Common myeloid progenitor, CD34-positive (primary cell): Measurements from ENCODE around the gene TRERF1.

Experiments used
- CTCF ChIA-PET: fragments of 350-600 bp; sonication (Branson Sonifier 250); formaldehyde crosslinking; loops from one replicate; lab custom pipeline; 2021; ENCODE audit warnings: antibody characterized with exemption; lab: Charles Lee
- POLR2A ChIA-PET: fragments of 350-600 bp; sonication (Branson Sonifier 250); formaldehyde crosslinking; loops from one replicate; lab custom pipeline; 2021; ENCODE audit warnings: antibody characterized with exemption; lab: Charles Lee
- DNase-seq, 3 donors: peaks; one replicate each; pipeline versions ENCODE4 v3.0.0 to v3.0.0-alpha.2; 2013
- H3K27ac ChIP-seq, 2 experiments: 1 replicate in 1 of 2; 2 replicates in 1 of 2; pipeline ENCODE4 v1.7.0; 2013; ENCODE audit warnings: inconsistent platforms in 2 of 2, low read length in 2 of 2, mild to moderate bottlenecking in 2 of 2, low read depth in 1 of 2, moderate library complexity in 1 of 2; ENCODE audit not compliant: severe bottlenecking in 2 of 2, insufficient read depth in 1 of 2, poor library complexity in 1 of 2
- H3K27me3 ChIP-seq, 5 experiments: replicated peaks in 2 of 5; 1 replicate in 3 of 5; 2 replicates in 2 of 5; pipeline versions ENCODE4 v1.6.1 to v1.7.0; 2013; ENCODE audit warnings: low read length in 4 of 5, mild to moderate bottlenecking in 2 of 5, moderate library complexity in 2 of 5, inconsistent platforms in 1 of 5; ENCODE audit not compliant: insufficient read depth in 5 of 5, control insufficient read depth in 4 of 5
- H3K36me3 ChIP-seq, 4 experiments: 1 replicate in 2 of 4; 2 replicates in 2 of 4; pipeline versions ENCODE4 v1.6.1 to v1.7.0; 2013; ENCODE audit warnings: low read length in 3 of 4, control low read depth in 1 of 4, mild to moderate bottlenecking in 1 of 4; ENCODE audit not compliant: control insufficient read depth in 4 of 4, insufficient read depth in 4 of 4
- H3K4me1 ChIP-seq, 4 experiments: 1 replicate in 3 of 4; 2 replicates in 1 of 4; pipeline versions ENCODE4 v1.6.1 to v1.7.1; 2013; ENCODE audit warnings: low read length in 3 of 4, mild to moderate bottlenecking in 3 of 4, control low read depth in 1 of 4, inconsistent platforms in 1 of 4, moderate library complexity in 1 of 4; ENCODE audit not compliant: control insufficient read depth in 4 of 4, insufficient read depth in 4 of 4; ENCODE audit errors: control extremely low read depth in 1 of 4
- H3K4me3 ChIP-seq, 7 experiments: 1 replicate in 4 of 7; 2 replicates in 3 of 7; pipeline versions ENCODE4 v1.5.1 to v1.7.0; 2013; ENCODE audit warnings: mild to moderate bottlenecking in 7 of 7, low read length in 6 of 7, moderate library complexity in 6 of 7, inconsistent platforms in 2 of 7, low read depth in 2 of 7, control low read depth in 1 of 7; ENCODE audit not compliant: insufficient read depth in 4 of 7, control insufficient read depth in 1 of 7; ENCODE audit errors: extremely low read depth in 1 of 7
- H3K9me3 ChIP-seq, 5 experiments: 1 replicate in 4 of 5; 2 replicates in 1 of 5; pipeline versions ENCODE4 v1.6.1 to v1.7.1; 2013; ENCODE audit warnings: low read length in 4 of 5, mild to moderate bottlenecking in 2 of 5, inconsistent platforms in 1 of 5, low read depth in 1 of 5, moderate library complexity in 1 of 5; ENCODE audit not compliant: control insufficient read depth in 4 of 5, insufficient read depth in 2 of 5; ENCODE audit errors: control extremely low read depth in 1 of 5
- WGBS: methylation state at CpG from one replicate; pipeline ENCODE4 v1.1.5; 2013; ENCODE audit not compliant: insufficient coverage; 5-methylcytosine and 5-hydroxymethylcytosine counted together

Gene TRERF1

DNA sequence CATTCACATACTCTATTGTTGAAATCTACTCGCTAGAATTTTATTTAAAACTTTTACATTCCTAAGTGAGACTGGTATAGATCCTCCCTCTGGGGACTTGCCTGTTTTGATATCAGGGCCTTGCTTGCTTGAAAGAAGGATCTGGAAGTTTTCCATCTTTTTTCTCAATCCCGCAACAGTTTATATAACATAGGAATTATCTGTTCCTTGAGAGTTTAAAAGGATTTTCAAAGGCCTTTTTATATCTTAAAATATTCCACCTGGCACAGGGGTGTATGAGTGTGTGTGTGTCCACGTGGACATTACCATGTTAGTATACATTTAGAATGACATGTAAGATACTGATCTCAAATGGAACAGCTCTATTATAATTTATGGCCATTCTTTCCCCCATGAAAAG is 96.3 kb downstream of the TRERF1 start:
- Histone ChIP-seq H3K27ac (no peak overlapping the region), H3K27me3 (no peaks in the 10 kb centered on the region), H3K36me3 (no peaks in the 10 kb centered on the region), H3K4me3 (no peak overlapping the region), H3K9me3 (no peaks in the 10 kb centered on the region), H3K4me1 (no peaks in the 10 kb centered on the region)
- WGBS, result no CpG with 5 or more reads among the region's 3 CpGs
- POLR2A ChIA-PET, result no interaction called here
- CTCF ChIA-PET, result interaction anchor here (1.4 kb wide), 1 partner anchor 12 kb away, joined by 3 read pairs; no protein-coding TSS in a partner anchor
- DNase-seq, result no peak

DNA sequence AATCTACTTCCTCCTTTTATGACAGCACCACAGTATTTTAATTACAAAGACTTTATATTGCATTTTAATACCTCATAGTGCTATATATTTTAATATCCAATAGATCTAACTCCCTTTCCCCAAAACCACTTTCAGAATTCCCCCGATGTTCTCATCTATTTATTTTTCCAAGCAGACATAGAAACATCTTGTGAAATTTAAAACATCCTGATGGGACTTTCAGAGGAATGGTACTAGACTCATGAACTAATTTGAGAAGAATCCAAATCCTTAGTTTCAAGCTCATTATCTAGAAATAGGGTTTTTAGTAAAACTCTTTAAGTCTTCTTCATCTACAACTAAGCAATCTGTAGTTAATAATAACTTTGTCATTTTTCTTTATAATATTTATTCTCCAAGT is 97.0 kb downstream of the TRERF1 start:
- Histone ChIP-seq H3K4me1 (no peaks in the 10 kb centered on the region), H3K27me3 (no peaks in the 10 kb centered on the region), H3K27ac (no peak overlapping the region), H3K4me3 (no peak overlapping the region), H3K36me3 (no peaks in the 10 kb centered on the region), H3K9me3 (no peaks in the 10 kb centered on the region)
- no CpG with 5 or more reads among the region's 1 CpG for WGBS
- ChIA-PET CTCF (interaction anchor here (1.4 kb wide), 1 partner anchor 13 kb away, joined by 3 read pairs; no protein-coding TSS in a partner anchor), POLR2A (no interaction called here)
- no peak for DNase-seq

DNA sequence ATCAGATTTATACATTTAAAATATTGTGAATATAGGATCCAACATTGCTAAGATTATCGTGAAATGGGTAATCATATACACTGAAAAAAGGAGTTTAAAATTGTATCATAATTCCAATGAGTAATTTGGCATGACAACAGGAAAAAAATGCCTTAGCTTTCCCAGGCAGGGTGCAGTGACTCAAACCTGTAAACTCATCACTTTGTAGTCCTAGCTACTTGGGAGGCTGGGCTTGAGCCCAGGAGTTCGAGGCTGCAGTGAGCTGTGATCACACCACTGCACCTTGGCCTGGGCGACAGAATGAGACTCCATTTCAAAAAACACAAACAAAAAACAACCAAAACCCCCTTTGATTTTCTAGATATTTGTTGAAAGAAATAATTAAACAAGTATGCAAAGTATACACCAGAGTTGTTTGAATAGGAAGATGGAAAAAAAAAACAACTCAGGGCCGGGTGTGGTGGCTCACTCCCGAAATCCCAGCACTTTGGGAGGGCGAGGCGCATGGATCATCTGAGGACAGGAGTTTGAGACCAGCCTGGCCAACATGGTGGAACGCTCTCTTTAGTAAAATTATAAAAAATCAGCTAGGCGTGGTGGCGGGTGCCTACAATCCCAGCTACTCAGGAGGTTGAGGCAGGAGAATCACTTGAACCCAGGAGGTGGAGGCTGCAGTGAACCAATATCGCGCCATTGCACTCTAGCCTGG is 98.7 kb downstream of the TRERF1 start:
- H3K4me1 ChIP-seq, result no peaks in the 10 kb centered on the region
- CTCF ChIA-PET, result interaction anchor here (0.9 to 1.2 kb wide), 3 partner anchors 16 to 194 kb away, joined by 3 read pairs; no protein-coding TSS in a partner anchor
- H3K9me3 ChIP-seq, result no peaks in the 10 kb centered on the region
- H3K4me3 ChIP-seq, result no peak overlapping the region
- H3K27me3 ChIP-seq, result no peaks in the 10 kb centered on the region
- no peaks in the 10 kb centered on the region for H3K36me3 ChIP-seq
- no peak overlapping the region for H3K27ac ChIP-seq
- POLR2A ChIA-PET, result interaction anchor here (0.5 kb wide), 1 partner anchor 181 kb away, joined by 4 read pairs; no protein-coding TSS in a partner anchor
- DNase-seq, result no peak
- WGBS, result 98% methylated on average over 8 of the region's 12 CpGs

DNA sequence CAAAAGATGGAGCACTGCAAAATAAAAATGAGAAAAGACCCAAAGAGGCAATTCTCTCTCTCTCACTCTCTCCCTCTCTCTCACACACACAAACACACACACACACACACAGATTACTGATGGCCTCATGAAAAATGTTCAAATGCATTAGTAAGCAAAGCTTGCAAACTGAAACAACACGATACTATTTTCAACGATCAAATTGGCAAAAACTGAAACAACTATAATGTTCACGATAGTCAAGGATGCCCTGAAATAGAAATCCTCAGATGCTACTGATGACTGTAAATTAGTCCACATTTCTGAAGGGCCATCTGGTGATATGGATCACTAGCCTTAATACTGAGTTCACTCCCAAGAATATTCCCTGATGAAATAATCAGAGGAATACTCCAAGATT is 100.8 kb downstream of the TRERF1 start:
- H3K9me3 ChIP-seq, result no peaks in the 10 kb centered on the region
- POLR2A ChIA-PET, result no interaction called here
- H3K27ac ChIP-seq, result no peak overlapping the region
- WGBS, result 95% methylated on average over 3 of the region's 3 CpGs
- no peaks in the 10 kb centered on the region for H3K27me3 ChIP-seq
- CTCF ChIA-PET, result interaction anchor here (1.6 to 1.8 kb wide), 2 partner anchors 18 to 197 kb away, joined by 4 read pairs; no protein-coding TSS in a partner anchor
- no peaks in the 10 kb centered on the region for H3K36me3 ChIP-seq
- no peak for DNase-seq
- no peak overlapping the region for H3K4me3 ChIP-seq
- H3K4me1 ChIP-seq, result no peaks in the 10 kb centered on the region

DNA sequence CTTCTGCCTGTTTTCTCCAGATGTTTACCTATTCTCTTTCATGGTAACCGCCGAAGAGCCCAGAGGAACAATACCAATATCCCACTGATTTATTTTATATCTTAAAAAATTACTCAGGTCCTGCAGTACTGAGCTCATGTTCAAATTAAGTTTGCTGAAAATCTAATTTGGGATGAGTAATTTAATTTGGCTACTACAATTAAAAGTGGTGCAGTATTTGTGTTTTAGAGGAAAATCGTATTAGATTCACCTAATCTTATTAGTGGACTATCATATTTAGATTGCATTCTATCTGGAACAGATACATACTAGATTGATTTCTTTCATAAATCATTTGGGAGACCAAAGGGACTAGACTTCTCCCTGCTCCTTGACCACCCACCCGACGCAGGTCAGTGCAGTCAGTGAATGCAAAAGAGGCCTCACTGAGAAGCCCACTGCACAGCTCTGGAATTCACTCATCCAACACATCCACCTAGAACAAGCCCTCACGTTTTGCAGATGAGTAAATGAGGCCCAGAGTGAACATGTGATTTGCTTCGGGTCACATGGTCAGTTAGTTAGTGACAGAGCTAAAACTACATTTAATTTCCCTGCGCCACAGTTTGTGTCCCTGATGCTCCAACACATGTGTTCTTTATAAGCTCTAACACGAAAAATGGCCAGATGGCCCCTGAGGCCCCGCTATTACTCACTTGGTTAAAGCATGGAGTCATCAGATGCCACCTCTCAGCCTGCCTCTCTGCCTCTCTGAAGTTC is 101.8 kb downstream of the TRERF1 start:
- POLR2A ChIA-PET, result no interaction called here
- H3K9me3 ChIP-seq, result no peaks in the 10 kb centered on the region
- H3K27me3 ChIP-seq, result no peaks in the 10 kb centered on the region
- CTCF ChIA-PET, result interaction anchor here (0.9 to 1.8 kb wide), 4 partner anchors 11 to 198 kb away, joined by 3 to 5 read pairs (median 4); no protein-coding TSS in a partner anchor
- no peaks in the 10 kb centered on the region for H3K4me1 ChIP-seq
- DNase-seq, result no peak
- 100% methylated on average over 5 of the region's 10 CpGs for WGBS
- H3K27ac ChIP-seq, result no peak overlapping the region
- no peak overlapping the region for H3K4me3 ChIP-seq
- H3K36me3 ChIP-seq, result no peaks in the 10 kb centered on the region

DNA sequence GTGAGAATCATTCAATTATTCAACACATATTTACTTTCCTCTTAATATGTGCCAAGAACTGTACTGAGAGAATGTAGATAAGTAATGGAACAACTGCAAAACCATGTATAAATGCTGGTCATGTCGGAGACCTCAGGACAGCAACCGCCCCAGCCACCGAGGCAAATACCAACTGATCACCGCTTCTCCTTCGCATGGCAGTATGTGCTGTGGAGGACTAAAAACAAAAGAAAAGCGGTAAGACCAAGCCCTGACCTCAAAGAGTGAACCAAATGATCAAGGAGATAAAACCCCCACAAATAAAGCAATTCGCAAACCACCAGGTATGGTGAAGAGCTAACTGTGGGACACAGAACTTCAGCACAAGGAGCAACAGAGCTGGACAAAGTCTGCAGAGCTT is 104.3 kb downstream of the TRERF1 start:
- Histone ChIP-seq H3K4me1 (no peaks in the 10 kb centered on the region), H3K9me3 (no peaks in the 10 kb centered on the region), H3K36me3 (no peaks in the 10 kb centered on the region), H3K27me3 (no peaks in the 10 kb centered on the region), H3K4me3 (no peak overlapping the region), H3K27ac (no peak overlapping the region)
- ChIA-PET CTCF (no interaction called here), POLR2A (no interaction called here)
- WGBS, result 100% methylated on average over 3 of the region's 7 CpGs
- DNase-seq, result no peak
